Retina (tissue), 1 donor: ENCODE data around the gene TWIST2.
A peak's percentile ranks its signal among the peaks of the same experiment; 100 is the strongest.

Source experiments
- DNase-seq: peaks from one replicate; pipeline ENCODE4 v3.0.0-alpha.2; 2016

Gene TWIST2

DNA sequence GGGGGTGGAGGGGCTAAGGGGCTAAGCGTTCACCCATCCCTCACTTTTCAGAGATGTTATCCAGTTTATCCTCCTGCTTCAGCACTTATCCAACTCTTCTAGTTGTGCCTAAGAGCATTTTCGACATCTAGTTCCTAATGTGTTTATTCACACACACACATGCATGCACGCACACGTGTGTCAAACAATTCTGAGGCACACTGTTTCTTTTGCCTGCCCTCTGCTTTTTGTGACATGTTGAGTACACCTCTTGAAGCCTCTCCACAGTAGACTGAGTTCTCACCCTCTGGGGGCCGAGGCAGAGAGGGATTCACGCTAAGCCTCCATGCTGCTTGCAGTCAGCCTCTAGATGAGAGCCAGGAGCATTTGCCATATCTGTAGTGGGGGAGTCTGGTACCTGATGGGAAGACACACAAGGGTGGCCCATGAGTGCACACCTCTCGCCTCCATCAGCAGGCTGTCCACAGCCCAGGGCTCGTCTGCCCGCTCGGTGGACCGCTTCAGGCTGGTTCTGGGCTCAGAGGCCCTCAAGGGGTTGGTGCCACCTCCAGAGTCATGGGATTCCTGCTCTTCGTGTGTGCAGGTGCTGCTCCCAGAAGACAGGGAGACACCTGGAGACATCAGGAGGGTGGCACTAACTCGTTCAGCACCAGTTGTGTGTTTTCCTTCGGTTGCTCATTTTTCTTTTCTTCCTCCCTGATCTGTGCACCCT, 11.9 kb downstream of the TWIST2 start:
- no peak for DNase-seq

DNA sequence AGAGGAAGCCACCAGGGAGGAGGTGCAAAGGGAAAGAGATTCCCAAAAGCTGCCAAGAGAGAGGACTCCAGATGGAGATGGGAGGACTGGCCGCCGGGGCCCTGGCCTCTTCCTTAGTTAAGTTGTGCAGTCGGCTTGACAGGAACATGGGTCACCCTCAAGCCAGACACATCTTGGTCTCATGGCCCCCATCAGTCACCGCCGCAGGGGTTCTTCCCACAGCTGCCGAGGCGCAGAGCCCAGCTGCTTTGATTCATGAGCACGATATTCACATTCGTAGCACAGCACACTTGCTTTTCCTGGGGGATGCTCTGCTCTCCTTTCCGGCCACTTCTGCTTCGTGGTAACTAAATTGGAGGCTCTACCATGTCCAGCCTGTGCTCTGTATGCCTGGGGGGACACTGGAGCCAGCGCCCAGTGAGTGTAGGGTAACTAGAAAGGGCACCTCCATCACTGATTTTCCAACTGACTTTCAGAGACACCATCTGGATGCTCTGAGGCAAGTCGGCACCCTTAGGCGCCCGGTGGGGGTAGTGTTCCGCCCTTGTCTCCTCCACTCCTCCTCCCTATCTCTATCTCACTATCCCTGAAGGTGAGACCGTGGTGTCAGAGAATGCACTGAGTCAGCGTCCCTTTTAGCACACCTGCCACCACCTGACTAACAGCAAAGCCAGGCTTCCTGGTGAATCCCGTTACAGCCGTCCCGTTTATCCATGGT, 13.3 kb downstream of the TWIST2 start:
- no peak for DNase-seq

DNA sequence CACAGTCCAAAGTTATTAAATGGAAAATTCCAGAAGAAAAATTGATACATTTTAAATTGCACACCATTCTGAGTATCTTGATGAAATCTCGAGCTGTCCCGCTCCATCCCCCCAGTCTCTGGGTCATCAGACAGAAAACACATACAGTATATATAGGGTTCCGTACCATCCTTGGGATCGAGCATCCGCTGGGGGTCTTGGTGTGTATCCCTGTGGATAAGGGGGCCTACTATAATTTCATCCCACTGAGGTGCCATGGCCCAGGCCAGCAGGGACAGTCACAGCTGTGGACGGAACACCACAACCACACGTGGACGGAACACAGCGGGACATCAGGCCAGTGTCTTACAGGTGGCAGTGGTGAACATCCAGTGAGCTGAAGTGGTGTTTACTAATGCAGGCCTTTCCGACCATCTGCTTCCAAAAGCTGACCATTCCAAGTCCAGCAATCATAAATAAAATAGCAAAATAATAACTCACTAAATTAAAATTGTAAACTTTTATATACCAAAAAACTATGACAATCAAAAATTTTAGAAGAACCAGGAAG, 14.0 kb downstream of the TWIST2 start:
- no peak for DNase-seq

DNA sequence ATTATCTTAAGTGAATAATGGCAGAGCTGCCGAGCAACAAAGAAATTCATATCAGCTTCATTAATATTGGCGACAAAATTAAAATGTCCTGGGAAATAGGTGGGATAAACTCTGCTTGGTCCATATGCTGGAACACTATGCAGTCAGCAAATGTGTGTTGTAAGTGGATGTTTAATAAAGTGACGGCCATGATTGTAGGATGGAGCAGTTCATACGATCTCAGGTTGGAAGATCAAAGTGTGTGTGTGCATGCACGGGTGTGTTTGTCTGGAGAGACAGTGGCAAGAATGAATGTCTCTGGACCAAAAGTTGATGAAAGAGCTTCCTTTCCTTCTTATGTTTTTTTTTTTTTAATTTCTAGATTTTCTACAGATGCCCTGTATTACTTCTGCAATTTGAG, 14.8 kb downstream of the TWIST2 start:
- no peak for DNase-seq

DNA sequence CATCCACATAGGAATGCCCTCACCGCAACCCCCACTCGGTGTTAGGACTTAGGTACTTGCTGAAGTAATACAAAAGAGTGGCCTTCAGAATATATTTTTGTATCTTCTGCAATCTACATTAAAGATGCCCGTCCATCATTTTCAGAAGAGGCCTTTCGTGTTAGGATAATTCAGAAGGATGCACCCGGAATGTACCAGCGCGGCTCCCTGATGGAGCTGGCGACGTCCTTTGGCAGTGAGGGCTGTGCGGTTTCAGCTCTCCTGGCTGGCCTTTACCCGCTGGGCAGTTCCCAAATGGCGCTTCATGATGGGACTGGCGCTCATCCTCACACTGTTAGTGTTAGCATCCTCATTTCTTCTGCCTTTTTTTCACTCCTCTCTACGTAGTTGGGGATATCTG, 15.3 kb downstream of the TWIST2 start:
- DNase-seq, result no peak

DNA sequence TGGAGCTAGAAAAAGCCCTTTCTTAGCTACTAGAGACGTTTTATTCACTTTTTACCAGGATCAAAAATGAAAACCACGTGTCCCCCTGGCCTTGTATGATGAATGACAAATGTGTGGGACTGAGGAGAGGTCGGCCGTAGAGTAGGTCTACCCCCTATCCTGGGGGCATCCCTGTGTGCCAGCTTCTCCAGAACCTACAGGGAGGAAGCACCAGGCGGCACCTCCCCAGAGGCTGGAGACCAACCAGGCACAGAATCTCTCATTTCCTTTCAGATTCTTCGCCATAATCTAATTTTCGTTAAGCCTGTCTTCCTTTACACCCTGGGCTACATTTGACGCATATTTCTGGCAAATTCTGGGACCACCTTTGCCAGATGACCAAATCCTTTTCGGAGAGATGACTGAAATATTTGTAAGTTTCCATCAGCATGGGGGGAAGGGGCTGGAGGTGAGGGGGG, 15.9 kb downstream of the TWIST2 start:
- no peak for DNase-seq

DNA sequence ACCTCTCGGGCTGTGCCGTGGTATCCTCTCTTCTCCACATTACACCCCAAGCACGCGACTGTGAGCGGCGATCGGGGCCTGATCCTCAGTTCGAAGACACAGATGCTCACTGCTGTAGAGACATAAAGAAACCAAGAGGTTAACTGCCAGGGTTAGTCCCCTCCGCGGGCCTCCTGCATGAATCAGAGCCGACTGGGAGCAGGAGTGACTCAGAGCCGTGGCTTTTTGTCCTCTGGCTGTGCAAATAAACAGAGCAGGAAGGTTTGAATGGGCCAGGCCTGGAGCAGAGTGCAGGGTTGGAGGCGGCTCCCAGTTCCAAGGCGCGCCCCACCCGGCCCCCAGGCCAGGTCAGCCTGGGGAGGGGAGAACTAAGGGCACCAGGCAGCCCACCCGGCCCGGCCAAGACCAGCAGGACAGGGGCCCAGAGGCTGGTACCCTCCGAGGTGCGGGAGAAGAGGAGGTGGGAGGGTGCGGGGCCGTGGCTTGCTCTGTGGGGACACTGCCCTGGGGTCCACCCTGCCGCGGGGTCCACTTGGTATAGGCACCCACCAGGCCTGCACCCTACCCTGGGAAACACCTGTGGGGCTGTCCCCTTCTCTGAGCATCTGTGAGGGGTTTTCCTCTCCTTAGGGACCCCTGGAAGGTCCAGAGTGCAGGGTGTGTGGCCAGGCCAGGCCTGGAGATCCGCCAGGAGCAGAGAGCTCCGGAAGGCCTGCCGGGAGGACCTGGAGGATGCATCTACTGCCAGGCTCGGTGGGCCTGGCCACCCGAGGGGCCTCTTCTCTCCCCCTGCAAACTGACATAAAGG, 16.5 kb downstream of the TWIST2 start:
- DNase-seq, result peak; percentile 43

DNA sequence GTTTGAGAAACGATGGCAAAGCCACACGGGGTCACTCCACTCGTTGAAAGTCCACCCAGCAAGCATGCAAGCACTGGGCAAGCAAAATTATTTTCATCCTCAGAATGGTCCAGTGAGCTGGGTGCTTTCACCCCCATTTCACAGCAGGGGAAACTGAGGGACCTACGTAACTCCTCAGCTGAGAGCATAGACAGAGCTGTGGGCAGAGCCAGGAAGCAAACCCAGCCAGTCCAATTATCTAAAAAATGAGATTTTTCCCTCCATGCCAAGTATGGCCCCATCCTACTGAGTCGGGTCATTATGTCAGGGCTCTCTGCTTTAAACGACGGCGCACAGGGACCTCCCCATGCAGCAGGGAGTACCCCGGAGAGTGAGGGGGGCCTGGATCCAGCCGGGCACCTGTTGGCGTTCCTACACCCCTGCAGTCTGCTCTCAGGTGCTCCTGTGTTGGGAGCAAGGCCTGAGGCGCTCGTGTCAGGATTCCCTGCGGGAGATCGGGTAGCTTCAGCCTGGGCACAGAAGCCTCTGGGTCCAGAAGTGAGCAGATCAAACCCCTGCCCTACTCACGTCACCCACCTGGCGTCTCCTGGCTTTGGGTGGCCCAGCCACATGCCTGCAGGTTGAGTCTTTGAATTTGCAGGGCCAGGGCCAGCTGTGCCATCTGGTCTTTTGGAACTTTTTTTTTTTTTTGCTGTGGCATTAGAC, 17.3 kb downstream of the TWIST2 start:
- no peak for DNase-seq

DNA sequence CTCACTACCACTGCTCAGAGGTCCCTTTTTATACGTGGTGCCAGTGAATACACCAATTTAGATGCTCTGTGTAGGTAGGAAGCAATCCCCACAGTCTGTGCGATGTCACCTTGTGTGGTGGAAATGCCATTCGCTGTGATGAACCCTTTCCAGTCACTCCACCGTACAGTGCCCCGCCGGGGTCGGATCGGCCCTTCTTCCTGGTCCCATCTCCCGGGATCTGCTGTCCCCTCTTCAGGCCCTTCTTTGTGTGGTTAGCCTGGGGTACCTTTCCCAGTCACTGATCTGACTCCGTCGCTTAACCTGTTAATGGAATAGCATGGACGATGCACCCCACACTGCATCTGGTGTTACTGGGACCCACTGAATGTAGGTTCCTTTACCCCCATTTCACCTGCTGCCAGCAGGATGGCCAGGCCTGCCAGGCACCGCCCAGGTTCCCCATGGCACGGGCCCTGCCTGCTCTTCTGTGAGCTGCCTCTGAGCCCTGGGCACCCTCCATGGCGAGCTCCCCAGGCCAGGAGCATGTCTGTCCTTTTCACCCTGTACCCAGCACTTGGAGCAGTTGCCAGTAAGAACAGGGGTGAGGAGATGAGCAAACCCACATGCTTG, 18.0 kb downstream of the TWIST2 start:
- no peak for DNase-seq

DNA sequence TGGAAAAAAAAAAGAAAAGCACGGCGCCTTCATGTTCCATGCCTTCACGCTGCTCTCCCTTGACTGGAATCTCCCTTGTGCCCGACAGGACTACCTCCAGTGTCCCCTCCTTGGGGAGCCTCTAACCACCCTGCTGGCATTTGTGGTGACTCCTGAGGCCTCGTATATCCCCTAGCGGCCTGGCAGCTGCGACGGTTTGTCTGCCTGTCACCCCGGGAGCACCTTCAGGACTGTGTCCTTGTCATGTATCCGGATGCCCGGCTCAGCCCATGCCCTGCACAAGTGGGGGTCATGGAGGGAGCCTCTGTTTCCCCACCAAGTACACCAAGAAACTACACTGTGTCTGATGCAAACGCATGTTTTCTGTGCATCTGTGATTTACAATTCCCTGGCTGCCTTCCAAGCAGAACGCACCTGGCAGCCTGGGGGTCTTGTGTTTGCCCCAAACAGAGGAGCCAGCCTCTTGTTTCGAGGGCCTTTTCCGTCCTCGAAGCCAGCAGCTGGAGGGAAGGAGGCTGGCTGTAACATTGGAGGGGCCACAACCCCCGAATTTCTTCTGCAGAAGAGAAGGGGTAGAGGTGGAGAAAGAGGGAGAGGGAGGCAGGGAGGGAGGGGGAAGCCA, 18.9 kb downstream of the TWIST2 start:
- no peak for DNase-seq

DNA sequence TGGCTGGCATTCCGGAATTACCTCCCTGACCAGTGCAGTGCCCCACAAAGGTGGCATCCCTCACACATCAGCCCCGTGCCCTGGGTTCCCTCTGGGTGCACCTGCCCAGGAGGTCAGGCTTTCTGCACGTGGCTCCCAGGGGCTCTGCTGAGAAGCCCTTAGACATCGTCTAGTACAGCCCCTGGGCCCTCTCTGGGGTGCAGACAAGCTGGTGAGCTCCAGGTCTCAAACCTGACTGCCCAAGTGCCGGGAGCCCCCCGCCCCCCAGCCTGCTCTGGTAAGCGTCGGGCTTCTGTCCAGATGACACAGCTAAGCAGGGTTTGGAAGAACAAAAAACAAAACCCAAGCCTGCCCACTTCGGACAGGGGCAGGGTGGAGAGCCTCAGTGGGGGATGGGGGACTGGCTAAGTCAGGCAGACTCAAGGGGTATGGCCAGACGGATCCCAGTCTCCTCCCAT, 20.2 kb downstream of the TWIST2 start:
- no peak for DNase-seq

DNA sequence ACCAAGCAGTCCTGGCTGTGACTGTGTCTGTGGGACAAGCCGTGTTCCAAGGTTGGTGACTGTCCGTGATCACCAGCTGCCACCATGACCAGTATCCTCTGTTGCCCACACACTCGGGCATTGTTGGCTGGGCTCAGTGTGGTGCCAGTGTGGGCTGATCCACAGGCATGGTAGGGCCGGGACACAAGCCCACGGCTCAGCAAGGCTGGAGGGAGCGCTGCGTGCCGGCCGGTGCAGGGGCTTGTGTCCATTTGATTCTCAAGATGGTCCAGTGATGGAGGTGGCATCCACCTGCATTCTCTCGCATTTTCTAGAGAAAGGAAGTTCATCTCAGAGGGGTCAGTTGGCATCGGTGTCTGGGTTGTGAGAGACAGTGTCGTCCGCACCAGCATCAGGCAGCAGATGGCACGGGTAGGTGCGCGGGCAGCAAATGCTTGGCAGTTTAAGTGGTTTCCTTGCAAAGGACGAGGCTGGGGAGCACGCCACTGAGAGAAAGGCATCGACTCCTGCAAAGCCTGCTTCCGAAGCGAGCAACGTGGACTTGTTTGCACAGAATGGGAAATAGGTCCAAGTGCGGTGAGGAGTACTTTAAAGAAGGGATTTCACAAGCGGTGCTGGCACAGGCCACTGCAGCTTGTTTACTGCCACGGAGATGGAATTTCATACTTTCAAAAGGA, 20.9 kb downstream of the TWIST2 start:
- DNase-seq, result no peak

DNA sequence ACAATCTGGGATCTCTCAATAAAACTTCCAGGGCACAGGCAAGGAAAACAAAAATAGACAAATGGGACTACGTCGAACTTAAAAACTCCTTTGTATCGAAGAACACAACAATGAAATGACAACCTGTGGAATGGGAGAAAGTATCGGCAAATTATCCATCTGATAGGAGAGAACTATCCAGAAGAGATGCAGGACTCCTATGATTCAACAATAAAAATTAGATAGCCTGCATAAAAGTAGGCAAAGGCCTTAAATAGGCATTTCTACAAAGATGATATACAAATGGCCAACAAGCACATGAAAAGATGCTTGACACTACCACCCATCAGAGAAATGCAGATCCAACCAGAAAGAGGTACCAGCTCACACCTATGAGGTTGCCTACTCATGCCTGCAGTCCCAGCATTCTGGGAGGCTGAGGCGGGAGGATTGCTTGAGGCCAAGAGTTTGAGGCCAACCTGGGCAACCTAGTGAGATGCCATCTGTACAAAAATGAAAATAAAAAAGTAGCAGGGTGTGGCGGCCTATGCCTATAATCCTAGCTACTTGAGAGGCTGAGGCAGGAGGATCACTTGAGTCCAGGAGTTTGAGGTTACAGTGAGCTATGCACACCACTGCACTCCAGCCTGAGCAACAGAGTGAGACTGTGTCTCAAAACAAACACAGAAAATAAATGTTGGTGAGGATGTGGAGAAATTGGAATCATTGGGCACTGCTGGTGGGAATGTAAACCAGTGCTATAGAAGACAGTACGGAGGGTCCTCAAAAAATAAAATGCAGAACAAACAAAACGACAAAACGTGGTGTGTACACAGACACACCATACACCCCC, 21.6 kb downstream of the TWIST2 start:
- no peak for DNase-seq

DNA sequence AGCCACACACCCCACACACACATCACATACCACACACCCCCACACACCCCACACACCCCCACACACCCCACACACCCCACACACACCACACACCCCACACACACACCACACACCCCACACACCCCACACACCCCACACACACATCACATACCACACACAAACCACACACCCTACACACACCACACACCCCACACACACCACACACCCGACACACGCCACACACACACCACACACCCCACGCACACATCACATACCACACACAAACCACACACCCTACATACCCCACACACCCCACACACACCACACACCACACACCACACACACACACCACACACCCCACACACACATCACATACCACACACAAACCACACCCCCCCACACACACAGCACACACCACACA, 22.4 kb downstream of the TWIST2 start:
- no peak for DNase-seq

DNA sequence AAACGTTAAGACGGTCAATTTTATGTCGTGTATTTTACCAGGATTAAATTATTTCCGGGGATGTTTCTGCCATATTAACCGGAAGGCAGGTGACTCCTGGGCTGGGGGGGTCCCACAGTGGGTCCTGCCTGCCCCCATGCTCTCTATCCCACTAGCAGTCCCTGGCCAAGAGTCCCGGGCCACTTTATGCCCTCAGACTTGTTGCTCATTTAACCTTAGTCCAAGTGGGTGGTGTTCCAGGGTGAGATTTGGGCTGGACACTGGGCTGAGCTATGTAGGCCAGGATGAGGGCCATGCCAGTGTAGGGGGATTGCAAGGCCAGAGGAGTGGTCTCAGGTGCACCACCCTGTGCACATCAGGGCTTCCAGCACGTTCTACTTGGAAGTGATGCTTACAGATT, 24.1 kb downstream of the TWIST2 start:
- no peak for DNase-seq

DNA sequence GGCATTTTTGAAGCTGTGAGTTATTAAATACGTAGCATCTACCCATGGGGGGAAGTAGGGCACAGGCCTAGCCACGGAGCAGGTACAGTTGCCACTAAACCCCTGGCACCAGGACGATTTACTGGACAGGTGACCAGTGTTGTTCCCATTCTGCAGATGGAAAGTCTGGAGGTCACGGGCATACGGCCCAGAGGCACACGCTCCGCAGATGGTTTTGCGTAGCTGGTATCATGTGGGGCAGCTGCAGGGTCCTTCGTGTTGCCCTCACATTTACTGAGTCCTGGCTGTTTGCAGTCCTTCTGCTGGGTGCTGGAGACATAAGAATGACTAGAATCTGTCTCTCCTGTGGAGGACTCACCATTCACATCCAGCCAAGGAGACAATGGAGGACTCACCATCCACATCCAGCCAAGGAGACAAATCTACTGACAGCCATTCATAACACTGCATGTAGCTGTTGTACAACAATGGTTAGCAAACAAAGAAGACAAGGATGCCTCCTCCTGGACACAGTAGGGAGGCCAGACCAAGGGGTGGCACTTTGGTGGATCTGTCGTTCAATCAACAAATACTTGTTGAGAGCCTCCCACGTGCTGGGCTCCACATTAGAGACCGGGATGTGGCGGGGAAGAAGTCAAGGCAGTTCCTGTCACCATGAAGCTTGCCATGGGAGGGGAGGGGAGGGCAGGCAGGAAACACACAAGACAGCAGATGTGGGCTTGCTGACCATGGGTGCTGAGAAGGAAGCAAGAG, 24.9 kb downstream of the TWIST2 start:
- DNase-seq, result no peak

DNA sequence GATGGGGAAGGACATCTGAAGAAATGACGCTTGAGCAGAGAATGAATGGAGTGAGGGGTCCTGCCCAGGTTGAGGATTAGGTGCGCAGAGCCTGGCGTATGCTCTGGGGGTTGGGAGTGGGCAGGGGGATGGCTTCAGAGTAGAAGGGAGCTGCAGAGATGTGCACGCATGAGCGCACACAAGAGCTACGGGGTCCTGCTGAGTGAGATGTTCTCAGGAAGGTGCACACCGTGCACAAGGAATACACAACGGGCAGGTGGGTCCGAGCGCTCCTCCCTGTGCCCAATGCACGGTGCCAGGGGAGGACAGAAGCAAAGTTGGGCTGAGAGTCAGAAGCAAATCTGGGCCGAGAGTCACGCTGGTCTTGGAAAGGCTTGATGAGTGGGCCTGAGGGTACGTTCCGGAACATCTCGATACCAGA, 25.5 kb downstream of the TWIST2 start:
- no peak for DNase-seq

DNA sequence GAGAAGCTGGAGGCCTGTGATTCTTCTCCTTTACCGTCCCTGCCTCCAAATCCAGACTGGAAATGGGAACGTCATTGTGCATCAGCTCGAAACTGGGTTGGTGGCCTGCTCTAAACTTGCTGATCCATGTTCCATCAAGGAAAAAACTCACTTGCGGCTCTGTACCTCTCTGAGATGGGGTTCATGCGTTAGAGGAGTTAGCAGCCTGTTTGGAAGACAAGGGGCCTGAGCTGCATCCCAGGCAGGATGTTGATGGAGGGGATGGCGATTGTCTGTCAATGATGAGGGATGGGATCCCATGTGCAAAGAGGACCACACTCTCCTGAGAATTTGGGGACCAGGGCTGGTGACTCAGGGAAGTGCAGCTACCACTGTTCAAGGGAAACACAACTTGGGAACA, 26.0 kb downstream of the TWIST2 start:
- DNase-seq, result no peak

DNA sequence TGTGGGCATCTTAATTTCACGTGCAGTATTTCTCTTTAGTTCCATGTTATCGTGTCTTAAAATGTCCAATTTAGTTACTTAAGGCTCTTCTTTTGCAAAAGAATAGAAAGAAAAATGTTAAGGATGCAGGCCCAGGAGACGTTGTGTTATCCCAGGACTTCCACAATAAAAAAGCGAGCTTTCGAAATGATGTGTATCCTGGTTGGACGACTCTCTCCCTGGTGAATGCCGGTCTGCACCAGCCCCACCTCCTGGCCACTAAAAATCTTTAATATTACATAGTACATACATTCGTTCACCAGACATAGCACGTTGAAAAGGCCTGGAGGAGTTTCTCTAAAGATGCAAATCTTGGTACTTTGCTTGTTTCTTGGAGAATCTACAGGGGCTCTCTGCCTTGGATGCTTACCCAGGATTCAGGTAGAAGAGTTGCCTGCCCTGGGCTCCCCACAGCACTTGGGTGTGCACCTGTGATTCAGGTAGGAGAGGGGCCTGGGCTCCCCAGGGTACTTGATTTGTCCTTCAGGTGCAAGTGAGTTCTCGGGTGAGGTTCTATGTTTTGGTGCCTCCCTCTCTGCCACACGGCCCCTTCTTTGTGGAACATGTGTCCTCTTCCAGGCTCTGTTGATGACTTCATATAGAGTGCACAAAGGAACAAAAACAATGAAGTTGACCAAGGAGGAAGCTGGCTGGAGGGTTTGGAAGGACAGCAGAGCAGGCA, 26.6 kb downstream of the TWIST2 start:
- DNase-seq, result no peak
